GM23338 (cell line): ENCODE measurements around the gene NT5M. TPM values are rescaled to one million over a fixed set of nuclear protein-coding genes. Genes with fewer than 3 reads are reported as not detected.

Source experiments
- ATAC-seq: fragments of 200-7000 bp; cut with Tn5 transposase; 3 replicates; pipeline ENCODE4 v1.9.1; 2020
- DNase-seq: peaks from one replicate; pipeline ENCODE4 v3.0.0-alpha.2; 2015; ENCODE audit warnings: low spot score
- H2AFZ ChIP-seq: fragments of 200-600 bp; sonication (generic); 2 replicates; pipeline ENCODE4 v1.8.0; 2016; ENCODE audit warnings: antibody characterized with exemption, mild to moderate bottlenecking, moderate library complexity
- H3F3A ChIP-seq: fragments of 200-600 bp; sonication (generic); replicated peaks from 2 replicates; pipeline ENCODE4 v1.8.0; 2017; ENCODE audit warnings: antibody characterized with exemption, mixed run types, low read depth
- H3K27ac ChIP-seq: fragments of 200-600 bp; sonication (generic); 2 replicates; pipeline ENCODE4 v1.6.1; 2016; ENCODE audit warnings: low read depth
- H3K27me3 ChIP-seq: fragments of 200-600 bp; sonication (generic); 2 replicates; pipeline ENCODE4 v1.8.0; 2016; ENCODE audit warnings: mild to moderate bottlenecking, mixed run types, moderate library complexity; ENCODE audit not compliant: insufficient read depth
- H3K36me3 ChIP-seq: fragments of 200-600 bp; sonication (generic); 2 replicates; pipeline ENCODE4 v1.8.0; 2016; ENCODE audit warnings: mild to moderate bottlenecking; ENCODE audit not compliant: insufficient read depth
- H3K4me1 ChIP-seq: fragments of 200-600 bp; sonication (generic); 2 replicates; pipeline ENCODE4 v1.8.0; 2016; ENCODE audit warnings: mild to moderate bottlenecking, moderate library complexity; ENCODE audit not compliant: insufficient read depth
- H3K4me2 ChIP-seq: fragments of 200-600 bp; sonication (generic); 2 replicates; pipeline ENCODE4 v1.7.1; 2017; ENCODE audit warnings: mixed run types
- H3K4me3 ChIP-seq: fragments of 200-600 bp; sonication (generic); 2 replicates; pipeline ENCODE4 v1.6.1; 2016; ENCODE audit warnings: mixed run types
- H3K79me2 ChIP-seq: fragments of 200-600 bp; sonication (generic); replicated peaks from 2 replicates; pipeline ENCODE4 v1.8.0; 2017; ENCODE audit warnings: mild to moderate bottlenecking; ENCODE audit not compliant: insufficient read depth
- H3K9me2 ChIP-seq: fragments of 200-600 bp; sonication (generic); 2 replicates; pipeline ENCODE4 v1.8.0; 2017; ENCODE audit not compliant: insufficient read depth
- H4K20me1 ChIP-seq: fragments of 200-600 bp; sonication (generic); replicated peaks from 2 replicates; pipeline ENCODE4 v1.8.0; 2017; ENCODE audit warnings: mild to moderate bottlenecking; ENCODE audit not compliant: insufficient read depth
- H3K27ac Mint-ChIP-seq: 2 replicates; pipeline ENCODE4 v1.8.0; 2020; ENCODE audit warnings: inconsistent platforms, mild to moderate bottlenecking, moderate library complexity, mixed read lengths
- H3K27me3 Mint-ChIP-seq: 3 replicates; pipeline ENCODE4 v1.8.0; 2022; ENCODE audit warnings: low read depth, mild to moderate bottlenecking, moderate library complexity, mixed read lengths, inconsistent platforms; ENCODE audit not compliant: insufficient read depth, poor library complexity
- H3K36me3 Mint-ChIP-seq: 3 replicates; pipeline ENCODE4 v1.8.0; 2021; ENCODE audit warnings: low read depth, mild to moderate bottlenecking, inconsistent platforms, moderate library complexity, mixed read lengths
- H3K4me1 Mint-ChIP-seq: 3 replicates; pipeline ENCODE4 v1.8.0; 2020; ENCODE audit warnings: mild to moderate bottlenecking, inconsistent platforms, mixed read lengths
- H3K4me3 Mint-ChIP-seq: 3 replicates; pipeline ENCODE4 v1.8.0; 2021; ENCODE audit warnings: moderate library complexity, mild to moderate bottlenecking, inconsistent platforms, mixed read lengths
- H3K9me3 Mint-ChIP-seq: 3 replicates; pipeline ENCODE4 v1.8.0; 2020; ENCODE audit warnings: moderate library complexity, mild to moderate bottlenecking, inconsistent platforms, mixed read lengths
- CREB1 ChIP-seq: fragments of 250-450 bp; sonication (Bioruptor Pico); IDR thresholded peaks from 2 replicates; pipeline ENCODE4 v1.5.0; 2020; ENCODE audit warnings: low read depth, mild to moderate bottlenecking, moderate library complexity
- EZH2 ChIP-seq: fragments of 200-600 bp; sonication (generic); IDR thresholded peaks from one replicate; pipeline ENCODE4 v1.8.0; 2017; ENCODE audit warnings: antibody characterized with exemption, mild to moderate bottlenecking, low read depth; ENCODE audit not compliant: unreplicated experiment
- EZH2phosphoT487 ChIP-seq: fragments of 200-600 bp; sonication (generic); IDR thresholded peaks from one replicate; pipeline ENCODE4 v1.8.1; 2018; ENCODE audit warnings: antibody characterized with exemption; ENCODE audit not compliant: unreplicated experiment
- JUNB ChIP-seq: IDR thresholded peaks from one replicate; pipeline ENCODE4 v1.6.1; 2016; ENCODE audit warnings: antibody characterized with exemption; ENCODE audit not compliant: unreplicated experiment
- NANOG ChIP-seq: IDR thresholded peaks from 2 replicates; pipeline ENCODE4 v1.6.1; 2016; ENCODE audit warnings: antibody characterized with exemption, borderline replicate concordance
- POLR2AphosphoS5 ChIP-seq: IDR thresholded peaks from 2 replicates; pipeline ENCODE4 v1.6.1; 2016; ENCODE audit warnings: antibody characterized with exemption, low read depth
- STAT1 ChIP-seq: IDR thresholded peaks from one replicate; pipeline ENCODE4 v1.6.1; 2016; ENCODE audit warnings: antibody characterized with exemption; ENCODE audit not compliant: unreplicated experiment
- ZNF114 ChIP-seq: fragments of 250-450 bp; sonication (Bioruptor Pico); IDR thresholded peaks from 2 replicates; pipeline ENCODE4 v1.5.0; 2020; ENCODE audit warnings: mild to moderate bottlenecking, moderate library complexity
- ZNF331 ChIP-seq: fragments of 250-450 bp; sonication (Bioruptor Pico); IDR thresholded peaks from 2 replicates; pipeline ENCODE4 v1.5.0; 2020; ENCODE audit warnings: low read depth, mild to moderate bottlenecking, moderate library complexity
- polyA plus RNA-seq: library from polyadenylated mRNA; unstranded; fragments of >200 nt; fragmentation: Nextera tagmentation; extraction: Ambion mirVana; gene quantifications from 2 replicates; pipeline ENCODE4 v1.2.1, GENCODE V29; 2016
- total RNA-seq: library from RNA; depleted of rRNA; stranded (reverse); fragments of >200 nt; shearing (Covaris generic); gene quantifications from 2 replicates; pipeline ENCODE4 v1.2.3, GENCODE V29; 2014
- TF ChIP-seq, protein P1 (sequence below), 2 experiments: fragments of 200-600 bp in 1 of 2; sonication (generic) in 1 of 2; conservative IDR thresholded peaks; 2 replicates each; pipeline versions ENCODE4 v1.5.1 to v1.6.1; 2016 to 2017; ENCODE audit warnings: antibody characterized with exemption in 2 of 2, low read depth in 2 of 2, mild to moderate bottlenecking in 2 of 2, moderate library complexity in 1 of 2
- TF ChIP-seq, protein P2 (sequence below): fragments of 250-450 bp; sonication (Bioruptor Pico); IDR thresholded peaks from 2 replicates; pipeline ENCODE4 v1.5.0; 2020; ENCODE audit warnings: mild to moderate bottlenecking, moderate library complexity
- TF ChIP-seq, protein P3 (sequence below): IDR thresholded peaks from 2 replicates; pipeline ENCODE4 v1.6.1; 2016; ENCODE audit warnings: antibody characterized with exemption
- TF ChIP-seq, protein P4 (sequence below): IDR thresholded peaks from one replicate; pipeline ENCODE4 v1.6.1; 2018; ENCODE audit warnings: antibody characterized with exemption; ENCODE audit not compliant: unreplicated experiment

The NT5M gene
- total and polyA plus RNA-seq, 2 experiments from 2014 or later, result 6.0 to 10.6 TPM

DNA sequence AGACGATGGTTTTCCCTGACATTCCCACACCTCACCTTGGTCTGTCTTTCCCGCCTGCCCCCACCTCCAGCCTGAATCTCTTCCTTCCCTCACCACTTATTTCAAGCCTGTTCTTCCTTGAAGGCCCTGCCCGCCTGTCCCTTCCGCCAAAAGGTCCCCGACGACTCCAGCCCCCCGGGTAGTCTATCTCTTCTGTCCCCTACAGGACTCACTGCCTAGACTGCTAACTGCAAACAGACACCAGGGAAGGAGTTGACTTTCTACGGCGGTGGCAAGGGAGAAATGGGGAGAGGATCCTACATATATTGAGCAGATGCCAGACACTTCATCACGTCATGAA is 53.7 kb downstream of the NT5M start:
- ATAC-seq, result no peak
- no peak overlapping the region for H3K4me2 ChIP-seq
- no peaks in the 10 kb centered on the region for H3K36me3 ChIP-seq
- H3F3A ChIP-seq, result no peaks in the 10 kb centered on the region
- Mint-ChIP-seq H3K9me3 (peaks cover 12% of the 10 kb centered on the region), H3K27me3 (peaks cover 16% of the 10 kb centered on the region), H3K4me3 (no peak overlapping the region), H3K36me3 (no peaks in the 10 kb centered on the region), H3K27ac (no peak overlapping the region), H3K4me1 (peaks cover 7% of the 10 kb centered on the region)
- H3K79me2 ChIP-seq, result no peaks in the 10 kb centered on the region
- no peak overlapping the region for H3K4me3 ChIP-seq
- no peak overlapping the region for H2AFZ ChIP-seq
- H3K27ac ChIP-seq, result no peak overlapping the region
- H4K20me1 ChIP-seq, result no peaks in the 10 kb centered on the region
- DNase-seq, result no peak
- no peaks in the 10 kb centered on the region; the same call in 1 of the 2 replicates for H3K4me1 ChIP-seq
- H3K27me3 ChIP-seq, result no peaks in the 10 kb centered on the region
- TF ChIP-seq ZNF331 (CRISPR knock-in tag) (no peak), ZNF114 (CRISPR knock-in tag) (no peak), STAT1 (no peak), POLR2AphosphoS5 (no peak), JUNB (no peak), EZH2phosphoT487 (no peak), NANOG (no peak), CREB1 (CRISPR knock-in tag) (no peak), EZH2 (no peak)
- TF ChIP-seq, protein P1, sequence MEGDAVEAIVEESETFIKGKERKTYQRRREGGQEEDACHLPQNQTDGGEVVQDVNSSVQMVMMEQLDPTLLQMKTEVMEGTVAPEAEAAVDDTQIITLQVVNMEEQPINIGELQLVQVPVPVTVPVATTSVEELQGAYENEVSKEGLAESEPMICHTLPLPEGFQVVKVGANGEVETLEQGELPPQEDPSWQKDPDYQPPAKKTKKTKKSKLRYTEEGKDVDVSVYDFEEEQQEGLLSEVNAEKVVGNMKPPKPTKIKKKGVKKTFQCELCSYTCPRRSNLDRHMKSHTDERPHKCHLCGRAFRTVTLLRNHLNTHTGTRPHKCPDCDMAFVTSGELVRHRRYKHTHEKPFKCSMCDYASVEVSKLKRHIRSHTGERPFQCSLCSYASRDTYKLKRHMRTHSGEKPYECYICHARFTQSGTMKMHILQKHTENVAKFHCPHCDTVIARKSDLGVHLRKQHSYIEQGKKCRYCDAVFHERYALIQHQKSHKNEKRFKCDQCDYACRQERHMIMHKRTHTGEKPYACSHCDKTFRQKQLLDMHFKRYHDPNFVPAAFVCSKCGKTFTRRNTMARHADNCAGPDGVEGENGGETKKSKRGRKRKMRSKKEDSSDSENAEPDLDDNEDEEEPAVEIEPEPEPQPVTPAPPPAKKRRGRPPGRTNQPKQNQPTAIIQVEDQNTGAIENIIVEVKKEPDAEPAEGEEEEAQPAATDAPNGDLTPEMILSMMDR (conservative IDR thresholded peaks at IDR 0.05; ENCODE audit: low read depth in 2 of 2), result no peak
- TF ChIP-seq, protein P2, sequence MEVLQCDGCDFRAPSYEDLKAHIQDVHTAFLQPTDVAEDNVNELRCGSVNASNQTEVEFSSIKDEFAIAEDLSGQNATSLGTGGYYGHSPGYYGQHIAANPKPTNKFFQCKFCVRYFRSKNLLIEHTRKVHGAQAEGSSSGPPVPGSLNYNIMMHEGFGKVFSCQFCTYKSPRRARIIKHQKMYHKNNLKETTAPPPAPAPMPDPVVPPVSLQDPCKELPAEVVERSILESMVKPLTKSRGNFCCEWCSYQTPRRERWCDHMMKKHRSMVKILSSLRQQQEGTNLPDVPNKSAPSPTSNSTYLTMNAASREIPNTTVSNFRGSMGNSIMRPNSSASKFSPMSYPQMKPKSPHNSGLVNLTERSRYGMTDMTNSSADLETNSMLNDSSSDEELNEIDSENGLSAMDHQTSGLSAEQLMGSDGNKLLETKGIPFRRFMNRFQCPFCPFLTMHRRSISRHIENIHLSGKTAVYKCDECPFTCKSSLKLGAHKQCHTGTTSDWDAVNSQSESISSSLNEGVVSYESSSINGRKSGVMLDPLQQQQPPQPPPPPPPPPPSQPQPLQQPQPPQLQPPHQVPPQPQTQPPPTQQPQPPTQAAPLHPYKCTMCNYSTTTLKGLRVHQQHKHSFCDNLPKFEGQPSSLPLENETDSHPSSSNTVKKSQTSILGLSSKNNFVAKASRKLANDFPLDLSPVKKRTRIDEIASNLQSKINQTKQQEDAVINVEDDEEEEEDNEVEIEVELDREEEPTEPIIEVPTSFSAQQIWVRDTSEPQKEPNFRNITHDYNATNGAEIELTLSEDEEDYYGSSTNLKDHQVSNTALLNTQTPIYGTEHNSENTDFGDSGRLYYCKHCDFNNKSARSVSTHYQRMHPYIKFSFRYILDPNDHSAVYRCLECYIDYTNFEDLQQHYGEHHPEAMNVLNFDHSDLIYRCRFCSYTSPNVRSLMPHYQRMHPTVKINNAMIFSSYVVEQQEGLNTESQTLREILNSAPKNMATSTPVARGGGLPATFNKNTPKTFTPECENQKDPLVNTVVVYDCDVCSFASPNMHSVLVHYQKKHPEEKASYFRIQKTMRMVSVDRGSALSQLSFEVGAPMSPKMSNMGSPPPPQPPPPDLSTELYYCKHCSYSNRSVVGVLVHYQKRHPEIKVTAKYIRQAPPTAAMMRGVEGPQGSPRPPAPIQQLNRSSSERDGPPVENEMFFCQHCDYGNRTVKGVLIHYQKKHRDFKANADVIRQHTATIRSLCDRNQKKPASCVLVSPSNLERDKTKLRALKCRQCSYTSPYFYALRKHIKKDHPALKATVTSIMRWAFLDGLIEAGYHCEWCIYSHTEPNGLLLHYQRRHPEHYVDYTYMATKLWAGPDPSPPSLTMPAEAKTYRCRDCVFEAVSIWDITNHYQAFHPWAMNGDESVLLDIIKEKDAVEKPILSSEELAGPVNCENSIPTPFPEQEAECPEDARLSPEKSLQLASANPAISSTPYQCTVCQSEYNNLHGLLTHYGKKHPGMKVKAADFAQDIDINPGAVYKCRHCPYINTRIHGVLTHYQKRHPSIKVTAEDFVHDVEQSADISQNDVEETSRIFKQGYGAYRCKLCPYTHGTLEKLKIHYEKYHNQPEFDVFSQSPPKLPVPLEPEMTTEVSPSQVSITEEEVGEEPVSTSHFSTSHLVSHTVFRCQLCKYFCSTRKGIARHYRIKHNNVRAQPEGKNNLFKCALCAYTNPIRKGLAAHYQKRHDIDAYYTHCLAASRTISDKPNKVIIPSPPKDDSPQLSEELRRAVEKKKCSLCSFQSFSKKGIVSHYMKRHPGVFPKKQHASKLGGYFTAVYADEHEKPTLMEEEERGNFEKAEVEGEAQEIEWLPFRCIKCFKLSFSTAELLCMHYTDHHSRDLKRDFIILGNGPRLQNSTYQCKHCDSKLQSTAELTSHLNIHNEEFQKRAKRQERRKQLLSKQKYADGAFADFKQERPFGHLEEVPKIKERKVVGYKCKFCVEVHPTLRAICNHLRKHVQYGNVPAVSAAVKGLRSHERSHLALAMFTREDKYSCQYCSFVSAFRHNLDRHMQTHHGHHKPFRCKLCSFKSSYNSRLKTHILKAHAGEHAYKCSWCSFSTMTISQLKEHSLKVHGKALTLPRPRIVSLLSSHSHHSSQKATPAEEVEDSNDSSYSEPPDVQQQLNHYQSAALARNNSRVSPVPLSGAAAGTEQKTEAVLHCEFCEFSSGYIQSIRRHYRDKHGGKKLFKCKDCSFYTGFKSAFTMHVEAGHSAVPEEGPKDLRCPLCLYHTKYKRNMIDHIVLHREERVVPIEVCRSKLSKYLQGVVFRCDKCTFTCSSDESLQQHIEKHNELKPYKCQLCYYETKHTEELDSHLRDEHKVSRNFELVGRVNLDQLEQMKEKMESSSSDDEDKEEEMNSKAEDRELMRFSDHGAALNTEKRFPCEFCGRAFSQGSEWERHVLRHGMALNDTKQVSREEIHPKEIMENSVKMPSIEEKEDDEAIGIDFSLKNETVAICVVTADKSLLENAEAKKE (CRISPR knock-in tag), result no peak
- TF ChIP-seq, protein P3, sequence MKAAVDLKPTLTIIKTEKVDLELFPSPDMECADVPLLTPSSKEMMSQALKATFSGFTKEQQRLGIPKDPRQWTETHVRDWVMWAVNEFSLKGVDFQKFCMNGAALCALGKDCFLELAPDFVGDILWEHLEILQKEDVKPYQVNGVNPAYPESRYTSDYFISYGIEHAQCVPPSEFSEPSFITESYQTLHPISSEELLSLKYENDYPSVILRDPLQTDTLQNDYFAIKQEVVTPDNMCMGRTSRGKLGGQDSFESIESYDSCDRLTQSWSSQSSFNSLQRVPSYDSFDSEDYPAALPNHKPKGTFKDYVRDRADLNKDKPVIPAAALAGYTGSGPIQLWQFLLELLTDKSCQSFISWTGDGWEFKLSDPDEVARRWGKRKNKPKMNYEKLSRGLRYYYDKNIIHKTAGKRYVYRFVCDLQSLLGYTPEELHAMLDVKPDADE, result no peak
- TF ChIP-seq, protein P4, sequence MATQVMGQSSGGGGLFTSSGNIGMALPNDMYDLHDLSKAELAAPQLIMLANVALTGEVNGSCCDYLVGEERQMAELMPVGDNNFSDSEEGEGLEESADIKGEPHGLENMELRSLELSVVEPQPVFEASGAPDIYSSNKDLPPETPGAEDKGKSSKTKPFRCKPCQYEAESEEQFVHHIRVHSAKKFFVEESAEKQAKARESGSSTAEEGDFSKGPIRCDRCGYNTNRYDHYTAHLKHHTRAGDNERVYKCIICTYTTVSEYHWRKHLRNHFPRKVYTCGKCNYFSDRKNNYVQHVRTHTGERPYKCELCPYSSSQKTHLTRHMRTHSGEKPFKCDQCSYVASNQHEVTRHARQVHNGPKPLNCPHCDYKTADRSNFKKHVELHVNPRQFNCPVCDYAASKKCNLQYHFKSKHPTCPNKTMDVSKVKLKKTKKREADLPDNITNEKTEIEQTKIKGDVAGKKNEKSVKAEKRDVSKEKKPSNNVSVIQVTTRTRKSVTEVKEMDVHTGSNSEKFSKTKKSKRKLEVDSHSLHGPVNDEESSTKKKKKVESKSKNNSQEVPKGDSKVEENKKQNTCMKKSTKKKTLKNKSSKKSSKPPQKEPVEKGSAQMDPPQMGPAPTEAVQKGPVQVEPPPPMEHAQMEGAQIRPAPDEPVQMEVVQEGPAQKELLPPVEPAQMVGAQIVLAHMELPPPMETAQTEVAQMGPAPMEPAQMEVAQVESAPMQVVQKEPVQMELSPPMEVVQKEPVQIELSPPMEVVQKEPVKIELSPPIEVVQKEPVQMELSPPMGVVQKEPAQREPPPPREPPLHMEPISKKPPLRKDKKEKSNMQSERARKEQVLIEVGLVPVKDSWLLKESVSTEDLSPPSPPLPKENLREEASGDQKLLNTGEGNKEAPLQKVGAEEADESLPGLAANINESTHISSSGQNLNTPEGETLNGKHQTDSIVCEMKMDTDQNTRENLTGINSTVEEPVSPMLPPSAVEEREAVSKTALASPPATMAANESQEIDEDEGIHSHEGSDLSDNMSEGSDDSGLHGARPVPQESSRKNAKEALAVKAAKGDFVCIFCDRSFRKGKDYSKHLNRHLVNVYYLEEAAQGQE, result no peak
- no peaks in the 10 kb centered on the region for H3K9me2 ChIP-seq
